Measurements from ENCODE around the gene KRTAP10-2.

Gene KRTAP10-2

DNA sequence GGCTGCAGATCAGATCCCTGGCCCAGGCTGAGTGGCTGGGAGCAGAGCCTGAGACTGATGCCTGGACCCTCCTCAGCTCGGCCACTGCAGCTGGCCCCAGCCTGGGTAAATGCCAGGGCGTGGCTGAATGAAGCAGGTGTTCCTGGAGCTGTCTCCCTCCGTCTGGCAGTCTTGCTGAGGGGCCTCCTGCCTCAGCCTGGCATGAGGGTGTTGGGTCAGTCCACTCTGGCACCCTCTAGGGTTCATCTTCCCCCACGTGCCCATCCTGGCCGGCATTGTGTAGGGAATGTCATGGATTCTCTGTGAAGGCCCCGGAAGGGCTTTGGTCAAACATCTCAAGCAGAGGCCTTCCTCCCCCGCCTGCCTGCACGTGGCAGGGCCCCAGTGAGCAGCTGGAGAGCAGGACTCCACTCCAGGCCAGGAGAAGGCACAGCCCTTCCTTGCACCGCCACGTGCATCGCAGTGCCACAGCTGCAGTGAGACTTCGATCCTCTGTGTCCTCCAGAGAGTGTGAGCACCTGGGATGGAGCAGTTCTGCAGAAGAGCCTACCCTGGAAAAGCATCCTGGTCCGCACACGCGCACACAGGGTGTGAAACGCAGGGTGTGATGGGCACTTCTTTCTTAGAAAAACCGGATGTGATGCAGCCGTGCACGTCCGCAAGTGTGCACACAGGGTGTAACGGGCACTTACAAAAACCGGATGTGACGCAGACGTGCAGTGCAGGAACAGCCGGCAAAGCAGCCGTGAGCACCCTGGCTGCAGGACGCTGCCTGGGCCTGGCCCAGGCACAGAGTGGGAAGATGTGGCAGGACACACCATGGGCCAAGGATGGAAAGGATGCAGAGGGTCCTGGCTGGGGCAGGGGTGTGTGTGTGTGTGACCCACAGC is 17.6 kb upstream of the KRTAP10-2 start:
- H3K36me3 ChIP-seq (ENCODE audit: control insufficient read depth in 2 of 2, insufficient read depth in 1 of 2, low read length in 2 of 2), result no peaks in the 10 kb centered on the region
- H3K4me3 ChIP-seq (ENCODE audit: low read depth, low read length), result no peak overlapping the region
- TF ChIP-seq, protein P1, sequence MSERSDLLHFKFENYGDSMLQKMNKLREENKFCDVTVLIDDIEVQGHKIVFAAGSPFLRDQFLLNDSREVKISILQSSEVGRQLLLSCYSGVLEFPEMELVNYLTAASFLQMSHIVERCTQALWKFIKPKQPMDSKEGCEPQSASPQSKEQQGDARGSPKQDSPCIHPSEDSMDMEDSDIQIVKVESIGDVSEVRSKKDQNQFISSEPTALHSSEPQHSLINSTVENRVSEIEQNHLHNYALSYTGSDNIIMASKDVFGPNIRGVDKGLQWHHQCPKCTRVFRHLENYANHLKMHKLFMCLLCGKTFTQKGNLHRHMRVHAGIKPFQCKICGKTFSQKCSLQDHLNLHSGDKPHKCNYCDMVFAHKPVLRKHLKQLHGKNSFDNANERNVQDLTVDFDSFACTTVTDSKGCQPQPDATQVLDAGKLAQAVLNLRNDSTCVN (tag by site-specific recombination; optimal IDR thresholded peaks at IDR 0.05), result no peak
- no peak for TF ChIP-seq ZSCAN16 (tag by site-specific recombination; IDR thresholded peaks at IDR 0.05)
- TF ChIP-seq ZNF600 (tag by site-specific recombination; IDR thresholded peaks at IDR 0.05), result no peak
- TF ChIP-seq REPIN1 (tag by site-specific recombination; IDR thresholded peaks at IDR 0.05; ENCODE audit: low read depth), result no peak
- no peak for TF ChIP-seq ZNF423 (tag by site-specific recombination; IDR thresholded peaks at IDR 0.05)
- TF ChIP-seq ZNF473 (tag by site-specific recombination; IDR thresholded peaks at IDR 0.05), result no peak
- TF ChIP-seq ZNF37A (tag by site-specific recombination; IDR thresholded peaks at IDR 0.05), result no peak
- TF ChIP-seq WT1 (tag by site-specific recombination; IDR thresholded peaks at IDR 0.05), result no peak
- TF ChIP-seq, protein P2, sequence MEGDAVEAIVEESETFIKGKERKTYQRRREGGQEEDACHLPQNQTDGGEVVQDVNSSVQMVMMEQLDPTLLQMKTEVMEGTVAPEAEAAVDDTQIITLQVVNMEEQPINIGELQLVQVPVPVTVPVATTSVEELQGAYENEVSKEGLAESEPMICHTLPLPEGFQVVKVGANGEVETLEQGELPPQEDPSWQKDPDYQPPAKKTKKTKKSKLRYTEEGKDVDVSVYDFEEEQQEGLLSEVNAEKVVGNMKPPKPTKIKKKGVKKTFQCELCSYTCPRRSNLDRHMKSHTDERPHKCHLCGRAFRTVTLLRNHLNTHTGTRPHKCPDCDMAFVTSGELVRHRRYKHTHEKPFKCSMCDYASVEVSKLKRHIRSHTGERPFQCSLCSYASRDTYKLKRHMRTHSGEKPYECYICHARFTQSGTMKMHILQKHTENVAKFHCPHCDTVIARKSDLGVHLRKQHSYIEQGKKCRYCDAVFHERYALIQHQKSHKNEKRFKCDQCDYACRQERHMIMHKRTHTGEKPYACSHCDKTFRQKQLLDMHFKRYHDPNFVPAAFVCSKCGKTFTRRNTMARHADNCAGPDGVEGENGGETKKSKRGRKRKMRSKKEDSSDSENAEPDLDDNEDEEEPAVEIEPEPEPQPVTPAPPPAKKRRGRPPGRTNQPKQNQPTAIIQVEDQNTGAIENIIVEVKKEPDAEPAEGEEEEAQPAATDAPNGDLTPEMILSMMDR (tag by site-specific recombination; IDR thresholded peaks at IDR 0.05), result no peak
- TF ChIP-seq, protein P3, sequence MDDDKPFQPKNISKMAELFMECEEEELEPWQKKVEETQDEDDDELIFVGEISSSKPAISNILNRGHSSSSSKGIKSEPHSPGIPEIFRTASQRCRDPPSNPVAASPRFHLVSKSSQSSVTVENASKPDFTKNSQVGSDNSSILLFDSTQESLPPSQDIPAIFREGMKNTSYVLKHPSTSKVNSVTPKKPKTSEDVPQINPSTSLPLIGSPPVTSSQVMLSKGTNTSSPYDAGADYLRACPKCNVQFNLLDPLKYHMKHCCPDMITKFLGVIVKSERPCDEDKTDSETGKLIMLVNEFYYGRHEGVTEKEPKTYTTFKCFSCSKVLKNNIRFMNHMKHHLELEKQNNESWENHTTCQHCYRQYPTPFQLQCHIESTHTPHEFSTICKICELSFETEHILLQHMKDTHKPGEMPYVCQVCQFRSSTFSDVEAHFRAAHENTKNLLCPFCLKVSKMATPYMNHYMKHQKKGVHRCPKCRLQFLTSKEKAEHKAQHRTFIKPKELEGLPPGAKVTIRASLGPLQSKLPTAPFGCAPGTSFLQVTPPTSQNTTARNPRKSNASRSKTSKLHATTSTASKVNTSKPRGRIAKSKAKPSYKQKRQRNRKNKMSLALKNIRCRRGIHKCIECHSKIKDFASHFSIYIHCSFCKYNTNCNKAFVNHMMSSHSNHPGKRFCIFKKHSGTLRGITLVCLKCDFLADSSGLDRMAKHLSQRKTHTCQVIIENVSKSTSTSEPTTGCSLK (tag by site-specific recombination; IDR thresholded peaks at IDR 0.05), result no peak
- TF ChIP-seq, protein P4, sequence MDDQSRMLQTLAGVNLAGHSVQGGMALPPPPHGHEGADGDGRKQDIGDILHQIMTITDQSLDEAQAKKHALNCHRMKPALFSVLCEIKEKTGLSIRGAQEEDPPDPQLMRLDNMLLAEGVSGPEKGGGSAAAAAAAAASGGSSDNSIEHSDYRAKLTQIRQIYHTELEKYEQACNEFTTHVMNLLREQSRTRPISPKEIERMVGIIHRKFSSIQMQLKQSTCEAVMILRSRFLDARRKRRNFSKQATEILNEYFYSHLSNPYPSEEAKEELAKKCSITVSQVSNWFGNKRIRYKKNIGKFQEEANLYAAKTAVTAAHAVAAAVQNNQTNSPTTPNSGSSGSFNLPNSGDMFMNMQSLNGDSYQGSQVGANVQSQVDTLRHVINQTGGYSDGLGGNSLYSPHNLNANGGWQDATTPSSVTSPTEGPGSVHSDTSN (CRISPR knock-in tag; IDR thresholded peaks at IDR 0.05), result no peak
- TF ChIP-seq SCRT2 (tag by site-specific recombination; IDR thresholded peaks at IDR 0.05), result no peak
- no peak for TF ChIP-seq MYNN (tag by site-specific recombination; IDR thresholded peaks at IDR 0.05; ENCODE audit: borderline replicate concordance)
- TF ChIP-seq YY2 (tag by site-specific recombination; IDR thresholded peaks at IDR 0.05), result no peak
- TF ChIP-seq ZNF521 (tag by site-specific recombination; IDR thresholded peaks at IDR 0.05), result no peak
- TF ChIP-seq ZNF558 (tag by site-specific recombination; IDR thresholded peaks at IDR 0.05), result no peak
- TF ChIP-seq BCL11B (tag by site-specific recombination; IDR thresholded peaks at IDR 0.05; ENCODE audit: low read depth), result no peak
- no peak for TF ChIP-seq OVOL3 (tag by site-specific recombination; IDR thresholded peaks at IDR 0.05)
- TF ChIP-seq ZNF747 (tag by site-specific recombination; IDR thresholded peaks at IDR 0.05), result no peak
- TF ChIP-seq, protein P5, sequence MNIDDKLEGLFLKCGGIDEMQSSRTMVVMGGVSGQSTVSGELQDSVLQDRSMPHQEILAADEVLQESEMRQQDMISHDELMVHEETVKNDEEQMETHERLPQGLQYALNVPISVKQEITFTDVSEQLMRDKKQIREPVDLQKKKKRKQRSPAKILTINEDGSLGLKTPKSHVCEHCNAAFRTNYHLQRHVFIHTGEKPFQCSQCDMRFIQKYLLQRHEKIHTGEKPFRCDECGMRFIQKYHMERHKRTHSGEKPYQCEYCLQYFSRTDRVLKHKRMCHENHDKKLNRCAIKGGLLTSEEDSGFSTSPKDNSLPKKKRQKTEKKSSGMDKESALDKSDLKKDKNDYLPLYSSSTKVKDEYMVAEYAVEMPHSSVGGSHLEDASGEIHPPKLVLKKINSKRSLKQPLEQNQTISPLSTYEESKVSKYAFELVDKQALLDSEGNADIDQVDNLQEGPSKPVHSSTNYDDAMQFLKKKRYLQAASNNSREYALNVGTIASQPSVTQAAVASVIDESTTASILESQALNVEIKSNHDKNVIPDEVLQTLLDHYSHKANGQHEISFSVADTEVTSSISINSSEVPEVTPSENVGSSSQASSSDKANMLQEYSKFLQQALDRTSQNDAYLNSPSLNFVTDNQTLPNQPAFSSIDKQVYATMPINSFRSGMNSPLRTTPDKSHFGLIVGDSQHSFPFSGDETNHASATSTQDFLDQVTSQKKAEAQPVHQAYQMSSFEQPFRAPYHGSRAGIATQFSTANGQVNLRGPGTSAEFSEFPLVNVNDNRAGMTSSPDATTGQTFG (tag by site-specific recombination; IDR thresholded peaks at IDR 0.05; ENCODE audit: borderline replicate concordance), result no peak
- no peak overlapping the region for H3K27ac ChIP-seq (ENCODE audit: extremely low read depth, low read depth, low read length)
- H3K4me1 ChIP-seq (ENCODE audit: control insufficient read depth, insufficient read depth, low read length), result no peaks in the 10 kb centered on the region
- no peaks in the 10 kb centered on the region for H3K9me3 ChIP-seq (ENCODE audit: control insufficient read depth, insufficient read depth, low read depth, low read length)
- CTCF ChIA-PET, result interaction anchor here (0.6 kb wide), 1 partner anchor 59 kb away, joined by 4 read pairs; no protein-coding TSS in a partner anchor
- POLR2A ChIA-PET, result no interaction called here

Data from HEK293 (cell line).